HG03135 (cell line): ENCODE data around the gene SLC8A1.

ENCODE experiments used
- ATAC-seq: cut with Tn5 transposase; IDR thresholded peaks from one replicate; pipeline ENCODE4 v1.9.1; 2021; ENCODE audit warnings: mild to moderate bottlenecking, moderate library complexity; ENCODE audit not compliant: unreplicated experiment

SLC8A1 gene

DNA sequence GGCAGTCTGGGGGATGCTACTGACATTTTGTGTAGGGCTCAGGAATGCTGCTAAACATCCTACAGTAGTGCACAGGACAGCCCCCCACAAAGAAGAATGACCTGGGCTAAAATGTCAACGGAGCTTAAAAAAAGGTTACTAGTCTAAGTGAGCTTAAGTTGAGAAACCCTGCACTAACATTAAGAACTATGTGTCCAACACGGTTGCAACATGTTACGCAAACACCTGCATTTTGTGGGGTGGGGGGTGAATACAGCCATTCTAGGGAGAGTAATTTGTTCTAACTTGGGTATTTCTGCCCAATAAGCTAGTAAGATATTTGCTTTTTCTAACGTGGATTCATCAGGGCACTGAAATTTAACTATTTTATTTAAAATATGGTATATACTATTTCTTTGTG is 57.9 kb downstream of the SLC8A1 start:
- no peak for ATAC-seq

DNA sequence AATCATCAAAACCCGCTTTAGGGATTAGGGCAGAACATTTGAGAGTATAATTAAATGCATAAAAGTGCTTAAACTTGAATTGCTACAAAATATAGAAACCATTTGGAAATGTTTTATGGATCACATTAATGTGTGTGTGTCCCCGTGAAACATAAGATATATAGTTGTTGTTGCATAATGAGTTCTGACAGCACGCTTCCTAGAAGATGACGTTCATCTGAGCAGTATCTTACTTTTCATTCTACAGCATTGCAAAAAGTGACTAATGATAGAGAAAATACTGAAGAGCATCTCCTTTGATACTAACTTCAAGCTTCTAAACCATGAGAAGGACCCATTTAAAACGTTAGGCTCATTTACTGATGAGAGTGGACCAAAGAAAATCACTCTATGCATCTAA is 63.7 kb downstream of the SLC8A1 start:
- ATAC-seq = no peak

DNA sequence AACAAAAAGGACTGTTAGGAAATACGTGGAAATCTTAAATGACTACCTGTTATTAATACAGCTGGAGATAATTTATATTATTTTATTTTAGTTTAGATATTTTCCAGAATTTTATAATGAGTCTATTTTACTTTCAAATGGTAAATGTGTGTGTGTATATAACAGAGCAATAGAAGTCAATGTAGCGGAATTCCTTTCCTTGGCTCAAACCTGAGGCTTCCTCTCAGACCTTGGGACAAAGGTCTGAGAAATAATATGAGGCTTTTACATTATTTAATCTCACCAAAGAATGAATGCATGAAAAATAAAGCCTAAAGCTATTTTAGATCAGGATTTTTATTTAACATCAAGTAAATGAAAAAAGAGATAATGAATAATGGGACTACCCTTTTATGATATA is 65.7 kb downstream of the SLC8A1 start:
- ATAC-seq = no peak

DNA sequence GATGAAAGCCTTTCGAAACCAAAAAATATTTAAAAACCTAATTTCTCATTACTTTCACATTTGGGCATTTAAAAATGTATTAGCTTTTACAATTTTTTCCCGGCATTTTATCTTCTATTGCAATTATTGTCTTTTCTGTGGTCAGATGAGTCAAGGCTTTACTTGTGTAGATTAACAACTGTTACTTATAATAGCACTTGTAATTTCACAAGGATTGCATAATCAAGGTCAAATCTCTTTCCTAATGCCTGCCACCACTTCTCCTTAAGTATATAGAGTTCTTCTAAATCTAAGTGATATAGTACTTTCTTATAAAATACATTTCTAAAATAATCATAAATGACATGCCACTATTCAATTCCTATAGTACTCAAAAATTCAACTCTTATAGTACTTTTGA is 67.2 kb downstream of the SLC8A1 start:
- ATAC-seq = no peak

DNA sequence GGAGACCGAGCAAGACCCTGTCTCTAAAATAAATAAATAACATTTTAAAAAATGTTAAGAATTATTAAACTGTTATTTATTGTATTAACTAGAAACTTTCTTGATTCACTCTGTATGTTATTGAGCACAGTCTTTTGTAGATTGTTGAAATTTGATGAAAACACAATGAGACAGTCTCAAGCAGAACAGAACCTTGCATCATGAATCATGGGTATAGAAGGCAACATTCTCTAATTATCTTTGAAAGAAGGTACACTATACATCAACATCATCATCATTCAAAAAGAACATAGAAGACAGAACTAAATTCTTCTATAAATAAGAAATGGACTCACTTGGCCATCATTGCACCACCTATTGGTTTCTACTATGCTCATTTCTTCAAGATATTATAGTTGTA is 67.7 kb downstream of the SLC8A1 start:
- ATAC-seq = no peak

DNA sequence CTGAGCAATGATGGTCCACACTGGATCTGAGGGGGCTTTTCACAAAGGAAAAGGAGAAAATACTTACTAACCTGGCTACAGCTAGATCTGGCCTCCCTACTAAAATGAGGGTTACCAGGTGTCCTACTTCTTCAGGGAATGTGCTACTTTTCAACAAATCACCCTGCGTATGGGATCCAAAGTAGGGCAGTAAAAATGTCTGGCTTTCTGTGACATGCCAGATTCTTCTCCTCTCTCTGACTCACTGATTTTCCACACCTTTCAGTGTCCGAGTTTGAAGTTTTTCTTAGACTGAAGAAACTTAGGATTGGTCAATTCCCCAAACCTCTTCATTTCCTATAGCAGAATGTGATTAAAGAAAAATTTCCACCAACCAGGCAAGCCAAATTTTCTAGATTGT is 71.2 kb downstream of the SLC8A1 start:
- ATAC-seq = no peak

DNA sequence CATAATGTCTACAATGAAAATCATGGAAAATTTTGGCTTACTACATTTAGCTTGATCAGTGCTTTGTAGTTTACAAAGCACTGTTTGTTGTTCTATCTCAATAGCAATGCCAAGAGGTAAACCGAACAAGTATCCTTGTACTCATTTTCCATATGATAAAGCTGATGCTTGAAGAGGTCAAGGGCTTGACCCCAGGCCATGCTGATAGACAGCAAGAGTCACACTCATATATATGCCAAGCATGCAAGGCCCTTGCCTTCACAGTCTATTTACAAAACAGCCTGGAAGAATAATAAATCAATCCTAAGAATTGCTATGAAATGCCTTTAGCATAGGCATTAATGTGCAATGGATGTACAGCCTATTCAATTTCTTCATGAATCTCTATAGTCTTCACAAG is 71.8 kb downstream of the SLC8A1 start:
- ATAC-seq = no peak

DNA sequence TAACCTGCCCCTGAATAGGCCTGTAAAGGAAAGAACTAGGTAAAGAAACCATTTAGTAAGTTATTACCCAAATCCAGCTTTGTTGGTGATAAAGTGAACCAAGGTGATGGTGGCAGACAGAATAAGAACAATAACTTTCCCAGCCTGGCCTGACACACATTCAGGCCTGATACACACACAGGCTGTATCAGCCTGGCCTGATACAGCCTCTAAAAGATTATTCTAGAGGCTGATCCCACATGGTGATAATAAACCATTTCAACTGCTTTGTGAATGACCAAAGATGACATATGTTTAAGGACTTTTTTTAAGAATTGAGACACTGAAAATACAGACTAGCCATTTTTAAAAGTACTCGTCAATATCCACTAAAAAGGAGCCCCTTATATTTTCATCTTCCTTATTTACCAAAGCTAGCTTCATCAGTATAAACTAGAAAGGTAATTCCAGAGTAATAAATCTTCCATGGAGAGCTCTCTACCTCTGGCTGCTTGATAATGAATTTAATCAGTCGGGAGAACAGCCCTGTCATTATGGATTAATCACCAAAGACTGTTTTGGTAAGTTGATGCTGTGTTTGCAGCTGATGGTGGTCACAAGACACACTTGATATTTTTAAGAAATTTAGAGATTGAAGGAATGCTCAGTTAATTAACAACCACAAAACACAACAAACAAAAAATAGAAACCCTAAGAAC is 77.2 kb downstream of the SLC8A1 start:
- no peak for ATAC-seq

DNA sequence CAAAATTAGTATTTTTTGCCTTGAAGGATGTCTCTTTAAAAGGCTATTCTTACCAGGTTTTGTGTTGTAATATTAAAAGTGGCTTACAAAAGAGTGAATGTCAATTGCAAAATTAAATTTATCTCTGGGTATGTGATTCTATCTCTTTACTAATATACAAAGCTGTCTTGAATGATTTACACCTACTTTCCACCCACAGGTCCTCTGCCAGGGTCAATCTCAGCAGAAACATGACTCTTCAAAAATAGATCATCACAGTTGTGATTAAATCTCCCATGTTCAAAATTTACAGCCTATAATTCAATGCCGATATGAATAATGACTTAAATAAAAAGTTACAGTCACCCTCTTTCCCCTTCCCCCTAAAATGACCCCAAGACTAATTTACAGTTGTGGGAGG is 78.8 kb downstream of the SLC8A1 start:
- ATAC-seq = no peak

DNA sequence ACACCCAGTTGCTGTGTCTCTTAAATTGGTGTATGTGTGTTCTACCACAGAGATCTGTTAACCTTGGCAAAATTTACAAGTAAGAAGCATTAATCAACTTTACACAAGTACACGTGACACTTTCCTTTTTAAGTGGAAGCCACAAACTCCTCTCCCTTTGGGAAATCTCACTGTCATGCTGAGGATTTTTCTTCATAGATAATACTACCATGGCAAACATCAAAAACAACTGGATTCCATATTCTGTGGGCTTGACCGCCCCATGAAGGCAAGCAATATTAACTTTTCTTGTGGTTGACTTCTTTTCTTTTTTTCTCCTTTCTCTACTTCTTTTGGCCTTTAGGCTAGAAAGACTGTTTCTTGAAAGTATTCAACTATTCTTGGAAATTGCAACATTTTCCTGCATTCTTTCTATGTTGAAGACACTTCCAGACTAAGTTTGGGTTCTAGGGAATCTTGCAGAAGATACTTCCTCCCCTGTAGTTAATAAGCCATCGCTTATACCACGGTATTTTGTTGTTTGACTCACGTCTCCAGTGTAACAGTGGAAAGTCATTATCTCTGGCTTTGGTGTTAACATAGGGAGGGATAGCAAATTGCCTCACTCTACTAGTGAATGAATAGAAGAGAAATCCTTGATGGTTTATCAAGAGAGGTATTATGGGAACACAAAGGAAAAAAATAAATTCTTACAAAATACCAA is 79.5 kb downstream of the SLC8A1 start:
- ATAC-seq = no peak

DNA sequence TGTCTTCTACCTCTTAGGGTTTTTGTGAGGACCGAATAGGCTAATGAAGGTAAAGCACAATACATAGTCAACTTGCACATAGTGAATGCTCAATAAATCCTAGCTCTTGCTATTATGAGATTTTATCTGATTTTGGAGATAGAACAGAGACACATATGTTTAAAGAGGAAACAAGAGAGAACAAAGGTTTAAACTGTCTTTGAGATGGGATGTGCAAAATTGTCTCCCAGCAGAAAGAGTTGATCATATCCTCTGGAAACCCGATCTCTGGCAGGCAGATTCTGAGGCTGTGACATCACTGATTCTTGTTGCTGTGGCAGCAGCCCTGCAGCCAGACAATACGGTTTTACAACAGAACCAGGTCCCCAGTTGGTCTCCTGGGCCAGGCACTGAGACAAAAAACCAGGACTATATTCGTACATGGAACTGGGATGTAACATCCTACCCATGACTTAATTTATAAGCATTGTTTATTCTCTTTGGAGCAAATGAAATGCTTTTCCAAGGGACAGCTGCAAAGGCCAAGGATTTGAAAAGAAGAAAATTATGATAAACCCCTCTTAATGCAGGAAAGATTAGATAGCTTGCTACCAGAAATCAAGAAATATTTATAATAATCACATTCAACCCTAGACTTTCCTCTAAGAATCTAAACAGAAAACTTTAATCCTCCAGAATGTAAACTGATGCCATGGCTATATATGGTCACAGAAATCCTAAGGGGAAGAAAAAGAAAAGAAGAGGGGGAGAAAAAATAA is 80.2 kb downstream of the SLC8A1 start:
- no peak for ATAC-seq

DNA sequence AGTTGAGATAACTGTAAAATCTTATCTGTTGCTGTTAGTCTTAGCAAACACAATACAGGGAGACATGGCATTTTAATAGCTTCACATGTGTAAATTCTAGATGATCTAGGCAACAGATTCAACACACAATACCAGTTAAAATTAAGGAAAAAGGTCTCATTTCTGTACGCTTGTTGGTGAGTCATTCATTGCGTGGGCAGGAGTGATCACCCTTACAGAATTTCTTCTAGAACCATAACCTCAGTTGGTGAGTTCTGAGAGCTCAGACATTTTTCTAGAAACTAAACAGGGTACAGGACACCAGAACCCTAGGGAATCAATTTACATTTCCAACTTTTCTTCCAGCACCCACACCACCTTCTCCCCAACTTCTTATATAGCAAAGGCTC is 81.9 kb downstream of the SLC8A1 start:
- no peak for ATAC-seq

DNA sequence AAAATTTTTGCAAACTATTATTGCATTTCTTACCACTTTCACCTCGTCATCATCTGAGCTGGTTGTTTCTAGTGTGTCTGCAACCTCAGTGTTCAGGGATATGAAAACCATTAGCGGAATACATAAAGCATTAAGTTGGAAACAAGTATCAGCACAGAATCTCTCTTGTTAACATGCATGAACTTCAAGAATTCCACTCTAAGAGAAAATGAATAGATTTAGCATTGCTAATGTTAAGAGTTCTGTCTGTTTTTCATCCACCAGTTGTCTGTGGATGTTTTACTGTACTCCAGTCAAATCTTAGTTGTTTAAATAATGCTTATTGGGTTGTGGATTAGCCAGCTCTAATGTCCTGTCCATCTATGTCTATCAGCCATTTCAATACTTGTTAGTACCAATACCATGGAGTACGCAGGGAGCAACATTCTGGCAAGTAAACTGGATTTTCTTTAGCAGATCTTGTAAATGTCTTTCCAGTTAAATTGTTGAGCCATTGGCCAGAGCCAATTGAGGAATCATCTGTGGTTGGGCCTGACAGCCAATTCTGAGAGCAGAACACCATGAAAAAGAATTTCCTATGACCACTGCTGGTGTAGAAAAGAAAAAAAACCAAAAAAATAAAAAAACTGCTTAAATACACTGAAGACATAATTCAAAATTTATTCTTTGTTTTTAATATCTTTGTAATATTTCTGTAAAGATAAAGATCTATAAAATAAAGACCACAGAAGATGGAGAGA is 82.5 kb downstream of the SLC8A1 start:
- ATAC-seq = no peak

DNA sequence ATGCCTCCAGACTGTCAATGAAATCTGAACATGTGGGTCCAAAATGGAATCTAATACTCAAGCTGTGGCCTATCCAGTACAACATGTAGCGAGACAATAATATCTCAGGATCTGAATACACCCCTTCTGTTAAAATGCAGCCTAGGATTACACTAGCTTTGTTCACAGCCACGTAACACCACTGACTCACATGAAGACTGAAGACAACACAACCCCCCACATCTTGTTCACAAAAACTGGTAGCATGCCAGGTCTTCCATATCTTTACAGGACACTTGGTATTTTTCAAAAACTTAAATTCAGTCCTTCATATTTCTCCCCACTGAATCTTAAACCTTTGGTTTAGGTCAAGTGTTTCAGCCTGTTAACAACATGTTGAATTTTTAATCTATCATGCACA is 84.2 kb downstream of the SLC8A1 start:
- no peak for ATAC-seq

DNA sequence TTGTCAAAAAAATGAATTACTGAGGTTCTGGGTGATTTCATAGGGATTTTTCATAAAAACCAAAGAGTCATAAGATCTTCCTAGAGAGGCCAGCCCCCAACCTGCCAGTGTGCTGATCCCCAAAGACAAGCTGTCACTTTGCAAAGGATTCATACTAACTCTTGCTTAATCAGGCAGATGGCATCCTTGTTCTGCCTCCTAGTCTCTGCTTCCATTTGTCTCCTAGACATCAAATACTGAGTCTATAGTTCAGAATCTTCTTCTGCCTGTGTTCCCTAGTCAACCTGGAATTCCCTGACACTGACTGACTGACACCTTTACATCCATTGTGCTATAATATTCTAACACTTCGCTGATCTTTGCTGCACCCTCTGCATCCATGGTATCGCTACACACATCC is 84.9 kb downstream of the SLC8A1 start:
- ATAC-seq = no peak

DNA sequence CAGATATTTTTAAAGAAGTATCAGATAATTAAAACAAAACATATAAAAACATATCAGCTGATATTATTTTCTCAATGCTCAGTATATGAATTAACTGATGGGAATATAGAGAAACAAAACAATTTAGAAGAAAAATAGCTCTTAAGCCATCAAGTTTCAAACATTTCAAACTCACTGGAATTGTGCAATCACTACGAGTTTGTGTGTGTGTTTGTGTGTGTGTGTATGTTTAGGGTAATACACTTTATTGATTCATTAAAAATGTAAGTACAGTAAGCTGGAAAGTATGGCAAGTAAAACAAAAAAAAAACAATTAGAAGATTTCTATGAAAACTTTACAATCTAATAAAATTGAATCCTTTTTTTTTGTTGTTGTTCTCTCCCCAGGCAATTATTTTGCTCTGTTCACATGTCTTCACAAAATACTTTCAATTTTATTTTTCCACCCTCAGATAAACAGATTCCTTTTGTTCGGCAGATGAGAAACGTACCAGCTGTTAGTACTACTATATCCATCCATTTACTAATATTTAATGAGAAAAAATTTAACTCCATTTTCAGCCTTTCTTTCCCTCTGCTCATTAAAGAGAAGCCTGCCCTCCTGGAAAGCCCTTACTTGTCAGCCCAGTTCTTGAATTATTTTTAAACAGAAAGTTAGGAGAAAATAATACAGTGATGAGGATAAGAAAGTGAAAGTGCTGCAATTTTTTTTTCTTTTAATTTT is 87.6 kb downstream of the SLC8A1 start:
- ATAC-seq = no peak

DNA sequence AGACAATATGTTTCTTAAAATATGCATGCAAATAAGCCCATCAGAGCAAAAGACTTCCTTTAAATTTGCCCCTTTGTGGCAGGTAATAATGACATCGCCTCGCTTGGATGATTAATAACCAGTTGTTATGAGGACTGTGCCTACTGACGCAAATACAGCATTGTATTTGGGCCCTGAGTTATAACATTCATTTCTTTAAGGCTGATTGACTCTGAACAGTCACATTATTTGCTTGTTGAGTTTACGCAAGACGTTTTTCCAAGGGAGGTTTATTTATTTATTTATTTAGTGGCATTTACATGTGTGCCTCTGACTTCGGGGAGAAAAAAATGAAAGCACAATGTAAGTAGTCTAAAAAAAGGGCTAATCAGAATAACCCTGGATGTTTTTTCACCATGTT is 88.3 kb downstream of the SLC8A1 start:
- no peak for ATAC-seq

DNA sequence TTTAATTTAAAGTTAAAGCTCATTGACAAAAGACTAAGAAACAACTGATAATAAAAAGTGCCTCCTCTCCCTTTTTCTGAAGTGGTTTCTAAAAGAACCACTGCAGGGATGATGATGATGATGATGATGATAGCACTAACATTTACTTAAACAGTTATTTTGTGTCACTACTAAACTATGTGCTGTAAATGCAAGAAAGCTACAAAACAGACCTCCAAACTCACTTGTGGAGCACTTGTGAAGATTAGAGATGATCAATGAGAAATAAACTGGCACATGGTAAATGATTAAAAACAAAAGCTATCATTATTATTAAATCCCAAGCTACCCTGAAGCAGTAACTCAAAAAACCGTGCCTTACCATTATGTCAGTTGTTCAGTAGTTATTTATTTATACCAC is 88.7 kb downstream of the SLC8A1 start:
- no peak for ATAC-seq

DNA sequence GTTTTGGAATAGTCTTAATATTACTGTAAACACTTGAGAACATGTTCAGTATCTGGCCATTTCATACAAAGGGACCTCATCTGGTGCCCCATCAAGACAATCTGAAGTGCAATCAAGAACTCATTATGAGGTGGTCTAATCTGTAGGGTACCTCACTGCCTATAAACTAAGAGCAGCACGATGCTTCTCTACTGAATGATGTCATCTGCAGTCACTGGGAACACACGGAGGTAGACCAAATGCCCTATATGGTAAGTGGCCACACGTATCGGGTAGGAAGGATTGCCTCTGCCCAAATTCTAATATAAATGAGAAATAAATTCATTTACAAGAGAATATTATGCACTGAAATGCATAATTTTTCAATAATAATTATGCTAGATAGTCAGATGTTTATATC is 90.4 kb downstream of the SLC8A1 start:
- no peak for ATAC-seq

DNA sequence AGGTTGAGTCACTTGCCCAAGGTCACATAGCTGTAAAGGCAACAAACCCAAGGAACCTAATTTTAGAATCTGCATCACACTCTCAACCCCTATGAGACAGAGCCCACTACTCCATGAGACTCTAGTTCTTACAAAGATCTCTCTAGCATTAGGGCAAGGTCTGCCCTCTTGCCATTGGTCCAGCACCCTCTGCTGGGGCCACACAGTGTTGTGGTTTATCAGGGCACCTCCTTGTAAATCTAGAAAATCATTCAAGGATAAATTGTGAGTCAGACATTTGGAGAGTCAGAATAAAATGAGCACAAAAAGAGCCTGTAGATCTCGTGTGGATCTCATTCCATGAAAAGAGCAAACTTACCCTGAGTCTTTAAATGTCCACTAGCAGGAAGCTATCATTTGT is 91.2 kb downstream of the SLC8A1 start:
- no peak for ATAC-seq

DNA sequence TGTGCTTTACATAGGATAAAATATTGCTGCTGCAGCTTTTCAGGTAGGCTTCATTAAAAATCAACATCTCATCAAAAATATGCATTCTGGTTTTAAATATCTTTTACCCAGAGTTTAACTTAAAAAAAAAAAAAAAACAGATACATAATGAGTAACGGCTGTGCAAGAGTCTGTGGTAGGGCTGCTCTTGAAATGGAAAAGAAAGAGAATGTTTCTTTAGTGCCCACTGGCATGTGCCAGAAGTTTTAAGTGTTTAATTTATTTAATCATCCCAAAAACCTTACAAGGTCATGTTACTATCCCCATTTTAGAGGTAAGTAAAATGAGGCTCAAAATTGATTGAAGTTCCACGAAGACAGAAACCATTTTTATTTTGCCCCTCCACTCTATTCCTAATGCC is 92.1 kb downstream of the SLC8A1 start:
- ATAC-seq = no peak
